HG02885 (cell line): ENCODE measurements around the gene PPIL6.

Source experiments
- ATAC-seq: cut with Tn5 transposase; IDR thresholded peaks from one replicate; pipeline ENCODE4 v1.9.1; 2021; ENCODE audit warnings: mild to moderate bottlenecking; ENCODE audit not compliant: unreplicated experiment, poor library complexity

PPIL6 gene

DNA sequence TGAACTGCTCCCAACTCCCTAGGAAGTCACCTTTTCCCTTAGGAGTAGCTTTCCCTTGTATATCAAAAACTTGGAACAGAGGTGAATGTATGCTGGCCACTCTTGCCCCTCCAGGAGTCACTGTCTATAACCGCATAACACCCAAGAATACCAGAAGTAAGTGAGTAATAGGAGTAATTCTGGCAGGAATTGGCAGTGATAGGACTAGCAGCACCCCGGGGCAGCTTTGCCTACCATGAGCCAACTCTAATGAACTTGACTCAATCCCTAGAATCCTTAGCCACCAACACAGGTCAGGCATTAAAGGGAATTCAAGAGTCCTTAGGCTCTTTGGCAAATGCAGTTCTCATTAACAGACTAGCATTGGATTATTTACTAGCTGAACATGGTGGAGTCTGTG, 29.4 kb downstream of the PPIL6 start:
- ATAC-seq, result no peak

- ATAC-seq, result no peak
Measured at GRCh38 chr6:109406196-109406595, 34.2 kb downstream of the PPIL6 start.

- ATAC-seq, result no peak
Measured at GRCh38 chr6:109397020-109397419, 43.4 kb downstream of the PPIL6 start.

- ATAC-seq, result no peak
Measured at GRCh38 chr6:109396046-109396718, 44.2 kb downstream of the PPIL6 start.

DNA sequence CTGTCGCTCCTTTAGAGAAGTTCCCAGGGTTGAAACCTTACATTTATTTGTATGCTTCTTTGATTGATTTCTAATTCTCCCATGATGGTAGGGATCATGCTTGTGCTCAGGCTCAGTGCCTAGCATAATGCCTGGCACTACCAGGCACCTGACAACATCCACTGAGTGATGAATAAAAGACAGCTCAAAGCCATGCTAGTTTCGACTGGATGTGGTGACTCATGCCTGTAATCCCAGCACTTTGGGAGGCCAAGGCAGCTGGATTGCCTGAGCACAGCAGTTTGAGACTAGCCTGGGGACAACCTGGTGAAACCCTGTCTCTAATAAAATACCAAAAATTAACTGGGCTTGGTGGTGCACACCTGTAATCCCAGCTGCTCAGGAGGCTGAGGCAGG, 46.5 kb downstream of the PPIL6 start:
- no peak for ATAC-seq

DNA sequence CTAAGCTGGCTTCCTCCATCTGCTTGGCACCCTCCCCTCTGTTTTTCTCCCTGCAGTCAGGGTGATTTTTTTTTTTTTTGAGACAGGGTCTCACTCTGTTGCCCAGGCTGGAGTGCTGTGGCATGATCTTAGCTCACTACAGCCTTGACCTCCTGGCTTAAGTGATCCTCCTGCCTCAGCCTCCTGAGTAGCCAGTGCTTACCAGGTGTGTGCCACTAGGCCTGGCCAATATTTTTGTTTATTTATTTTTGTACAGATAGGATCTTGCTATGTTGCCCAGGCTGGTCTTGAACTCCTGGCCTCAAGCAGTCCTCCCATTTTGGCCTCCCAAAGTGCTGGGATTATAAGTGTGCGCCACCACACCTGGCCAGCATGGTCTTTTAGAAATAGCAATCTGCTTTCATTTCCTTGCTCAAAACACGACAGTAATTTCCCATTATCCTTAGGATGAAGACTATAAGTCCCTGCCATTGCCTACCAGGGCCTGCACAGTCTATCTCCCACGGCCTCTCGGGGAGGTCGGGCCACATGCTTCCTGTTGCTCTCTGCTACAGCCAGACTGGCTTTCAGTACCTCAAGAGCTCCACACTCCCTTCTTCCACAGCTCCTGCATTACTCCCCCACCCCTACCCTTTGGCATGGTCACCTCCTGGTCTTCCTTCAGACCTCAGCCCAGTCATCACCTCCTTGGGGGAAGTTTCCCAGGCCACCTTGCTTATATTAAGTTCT, 47.1 kb downstream of the PPIL6 start:
- ATAC-seq, result no peak

GRCh38 chr6:109389650-109390274, 50.7 kb downstream of the PPIL6 start:
- no peak for ATAC-seq

- no peak for ATAC-seq
Measured at GRCh38 chr6:109388265-109388664, 52.2 kb downstream of the PPIL6 start.

DNA sequence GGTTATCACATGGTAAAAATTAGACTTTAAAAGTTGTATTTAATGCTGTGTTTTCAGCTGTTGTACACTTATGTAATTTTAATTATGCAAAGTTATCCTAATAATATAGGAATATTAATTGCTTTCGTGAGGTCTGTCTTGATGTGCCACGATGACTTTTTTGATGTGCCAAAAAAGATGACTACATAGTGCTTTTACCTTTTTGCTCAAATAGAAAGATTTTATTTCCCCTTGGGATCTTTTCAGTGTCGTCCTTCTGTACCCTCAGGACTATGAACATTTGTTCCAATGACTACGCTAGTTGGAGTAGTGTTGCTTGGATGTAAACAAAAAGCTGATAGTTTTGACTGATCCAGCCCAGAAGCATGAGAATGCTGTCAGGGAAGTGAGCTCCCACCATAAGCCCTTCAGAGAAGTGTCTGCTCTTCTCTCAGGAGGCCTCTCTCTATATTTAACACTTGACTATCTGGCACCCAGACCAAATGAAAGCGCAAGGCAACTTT, 56.9 kb downstream of the PPIL6 start:
- ATAC-seq, result no peak

- ATAC-seq, result peak; percentile 70
Measured at GRCh38 chr6:109382576-109383437, 57.6 kb downstream of the PPIL6 start.

- ATAC-seq, result peak; percentile 49
Measured at GRCh38 chr6:109381747-109382575, 58.5 kb downstream of the PPIL6 start, which contains the start of gene CD164. Gene CD164 (minus strand): TSS chr6:109382467. CDS start chr6:109382378, 89 bp downstream.

GRCh38 chr6:109381061-109381746, 59.2 kb downstream of the PPIL6 start:
- ATAC-seq, result no peak

DNA sequence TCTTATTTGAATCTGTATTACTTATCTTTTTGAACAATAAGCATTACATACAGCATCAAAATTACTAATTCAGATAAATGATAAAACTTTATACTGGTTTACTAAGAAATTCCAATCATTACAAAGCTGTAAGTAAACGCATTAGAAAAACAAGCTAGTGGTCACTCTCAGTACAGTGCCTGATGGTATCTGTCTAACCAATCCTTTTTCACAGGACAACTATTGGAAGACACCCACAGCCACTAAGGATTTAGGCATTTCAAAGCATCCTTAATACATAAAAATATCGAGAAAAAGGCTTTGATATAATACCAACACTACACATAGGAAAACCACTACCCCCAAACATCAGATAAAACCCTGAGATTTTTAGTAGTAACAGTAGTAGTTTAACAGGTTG, 60.7 kb downstream of the PPIL6 start:
- no peak for ATAC-seq

- no peak for ATAC-seq
Measured at GRCh38 chr6:109377717-109378116, 62.7 kb downstream of the PPIL6 start.

DNA sequence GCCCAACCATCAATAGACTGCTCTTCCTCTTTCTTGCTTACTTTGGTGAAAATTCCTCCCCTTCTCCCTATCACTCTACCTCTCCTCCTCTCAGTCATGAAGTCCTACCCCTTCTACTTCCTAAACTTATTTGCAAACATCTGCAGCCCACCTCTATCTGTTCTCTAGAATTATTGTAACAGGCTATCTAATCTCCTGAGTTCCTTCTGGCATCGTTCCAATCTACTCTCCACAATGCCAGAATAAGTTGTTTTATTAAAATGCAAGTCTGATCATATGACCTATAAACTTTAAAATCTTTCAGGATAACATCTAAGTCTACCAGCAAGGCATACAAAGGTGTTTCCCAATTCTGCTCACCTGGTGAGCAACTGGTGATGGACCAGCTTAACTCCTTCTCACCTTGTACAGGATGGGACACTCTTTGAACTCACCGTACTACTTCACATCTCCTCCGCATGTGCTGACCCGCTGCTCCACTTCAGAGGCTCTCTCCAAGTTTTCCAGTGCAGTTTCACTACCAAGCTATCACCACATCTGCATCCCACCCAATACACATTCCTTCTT, 66.0 kb downstream of the PPIL6 start:
- no peak for ATAC-seq

- ATAC-seq, result peak; percentile 98
Measured at GRCh38 chr6:109373762-109374161, 66.7 kb downstream of the PPIL6 start.

DNA sequence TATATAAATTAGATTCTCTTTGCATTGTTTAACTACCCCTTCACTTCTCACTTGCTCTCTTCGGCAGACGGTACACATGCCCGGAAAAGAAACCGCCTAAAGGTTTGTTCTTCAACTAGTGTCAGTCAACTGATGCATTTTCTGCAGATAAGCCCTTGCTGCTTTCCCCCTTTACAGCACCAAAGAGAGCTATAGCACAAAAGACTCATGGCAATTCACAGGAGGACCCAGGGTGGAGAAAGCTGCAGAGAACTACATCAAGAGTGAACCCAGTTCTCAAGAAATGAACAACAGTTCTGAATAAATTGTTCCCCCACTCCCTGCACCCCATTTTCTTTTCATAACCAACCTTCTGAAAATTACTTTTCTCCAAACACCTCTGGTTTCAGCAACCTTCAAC, 67.1 kb downstream of the PPIL6 start:
- ATAC-seq, result peak; percentile 11

GRCh38 chr6:109372130-109372529, 68.3 kb downstream of the PPIL6 start:
- no peak for ATAC-seq

- no peak for ATAC-seq
Measured at GRCh38 chr6:109370792-109371191, 69.6 kb downstream of the PPIL6 start.
